GM18507 (cell line): ENCODE data around the gene FASTKD3.

Source experiments
- DNase-seq: peaks from one replicate; pipeline ENCODE4 v3.0.0; 2011; ENCODE audit warnings: low read depth; ENCODE audit not compliant: insufficient read length; ENCODE audit errors: extremely low spot score
- FAIRE-seq: peaks from 2 replicates; lab custom pipeline; 2011; peaks lifted over from hg19 to GRCh38; lab: Jason Lieb, UNC

FASTKD3 gene

DNA sequence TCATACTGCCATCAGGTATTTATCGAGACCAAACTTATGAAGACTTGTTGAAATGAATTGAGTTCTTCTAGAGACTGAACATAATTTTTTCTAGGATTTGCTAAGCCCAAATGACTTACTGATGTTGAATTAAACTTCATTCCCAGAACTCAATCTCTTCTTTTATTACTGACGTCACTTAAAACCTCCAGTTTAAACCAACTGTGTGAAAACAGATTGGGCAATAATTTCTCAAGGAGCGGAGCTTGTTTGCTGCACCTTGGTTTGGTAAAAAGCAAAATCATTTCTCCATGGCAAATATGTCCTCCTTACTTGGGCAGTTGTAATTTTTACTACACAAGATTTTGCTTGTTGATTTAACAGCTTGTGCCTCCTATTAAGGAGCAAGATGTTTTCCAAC lies 55.3 kb downstream of the FASTKD3 start:
- DNase-seq = no peak
- no peak for FAIRE-seq

DNA sequence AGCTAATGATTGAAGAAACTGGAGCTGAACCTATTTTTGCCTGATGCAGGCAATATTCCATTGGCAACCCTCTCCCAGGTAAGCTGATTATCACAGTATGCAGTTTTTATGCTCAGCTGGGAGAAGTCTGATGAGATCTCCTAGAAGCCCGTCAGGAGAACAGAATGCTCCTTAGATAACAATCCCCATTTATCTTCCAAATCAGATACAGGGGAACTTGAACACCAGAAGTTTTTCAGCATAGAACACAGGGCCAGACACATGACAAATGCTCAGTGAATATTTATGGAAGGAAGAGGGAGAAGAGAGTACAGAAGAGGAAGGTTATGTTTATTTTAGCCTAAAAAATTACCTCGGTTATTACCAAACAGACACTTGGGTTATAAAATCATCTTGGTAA lies 55.8 kb downstream of the FASTKD3 start:
- FAIRE-seq (no peak), DNase-seq (no peak)

DNA sequence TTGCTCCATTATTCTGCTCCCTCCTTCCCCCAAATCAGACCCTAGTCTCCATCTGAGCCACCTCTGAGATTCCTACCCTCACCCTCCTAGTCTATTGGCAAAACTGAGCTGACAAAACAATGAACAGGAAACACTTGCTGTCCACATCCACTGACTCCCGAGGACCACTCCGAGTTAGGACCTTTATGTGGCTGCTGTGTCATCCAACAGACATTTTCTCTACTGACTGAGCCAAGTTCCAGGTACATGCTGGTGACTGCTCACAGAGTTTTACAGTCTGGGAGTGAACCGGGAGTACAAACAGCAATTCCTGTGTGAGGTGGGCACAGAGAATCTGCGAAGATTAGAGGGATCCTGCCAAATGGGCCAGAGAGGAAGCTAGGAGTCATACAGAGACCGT lies 57.1 kb downstream of the FASTKD3 start:
- FAIRE-seq (no peak), DNase-seq (no peak)
